K562 (cell line): ENCODE data around the gene LINGO3. TPM values are rescaled to one million over a fixed set of nuclear protein-coding genes. Genes with fewer than 3 reads are reported as not detected.

Source experiments
- CEBPG ChIP-seq, 3 experiments: fragments of 200-800 bp in 1 of 3; sonication (Bioruptor generic) in 1 of 3; sonication (generic) in 1 of 3; formaldehyde crosslinking in 1 of 3; IDR thresholded peaks in 2 of 3; conservative IDR thresholded peaks in 1 of 3; 2 replicates each; pipeline versions ENCODE4 v1.6.1 to v1.8.0; 2016 to 2022; ENCODE audit warnings: missing compliant biosample characterization in 2 of 3, missing genetic modification characterization in 2 of 3, mild to moderate bottlenecking in 1 of 3, missing genetic modification reagents in 1 of 3
- DNMT1 ChIP-seq: fragments of 450-650 bp; IDR thresholded peaks from 2 replicates; pipeline ENCODE4 v1.6.1; 2016; ENCODE audit warnings: antibody characterized with exemption, mild to moderate bottlenecking
- HOXB6 ChIP-seq: fragments of 250-450 bp; sonication (Bioruptor Pico); IDR thresholded peaks from 2 replicates; pipeline ENCODE4 v1.5.1; 2022; ENCODE audit warnings: mild to moderate bottlenecking, borderline replicate concordance
- RAD51 ChIP-seq: fragments of 450-650 bp; IDR thresholded peaks from 2 replicates; pipeline ENCODE4 v1.7.1; 2016; ENCODE audit warnings: low read depth, mild to moderate bottlenecking, borderline replicate concordance
- ZBTB11 ChIP-seq, 3 experiments: fragments of 200-800 bp in 1 of 3; fragments of 250-450 bp in 1 of 3; fragments of 450-650 bp in 1 of 3; sonication (Bioruptor Pico) in 1 of 3; sonication (Bioruptor generic) in 1 of 3; formaldehyde crosslinking in 1 of 3; IDR thresholded peaks; 2 replicates each; pipeline versions ENCODE4 v1.6.1 to v1.8.0; 2016 to 2022; ENCODE audit warnings: mild to moderate bottlenecking in 2 of 3, missing genetic modification characterization in 2 of 3, missing compliant biosample characterization in 1 of 3, moderate library complexity in 1 of 3
- ZBTB7A ChIP-seq: IDR thresholded peaks from 2 replicates; pipeline ENCODE4 v1.6.1; 2011; ENCODE audit warnings: low read depth, mild to moderate bottlenecking, low read length, moderate library complexity, borderline replicate concordance; ENCODE audit not compliant: control insufficient read depth
- ZNF263 ChIP-seq: sonication (generic); formaldehyde crosslinking; IDR thresholded peaks from 2 replicates; pipeline ENCODE4 v1.8.0; 2022; ENCODE audit warnings: mild to moderate bottlenecking, missing genetic modification reagents, borderline replicate concordance
- polyA plus RNA-seq, 8 experiments: library from polyadenylated mRNA; depleted of rRNA in 4 of 8; stranded (reverse) in 5 of 8; unstranded in 3 of 8; fragments of >200 nt; fragmentation: Nextera tagmentation in 2 of 8; fragmentation: Illumina TruSeq in 1 of 8; extraction: Ambion mirVana in 2 of 8; extraction: Trizol in 1 of 8; gene quantifications; 2 replicates each; pipeline versions ENCODE4 v1.2.1 to v1.2.3, GENCODE V29; 2011 to 2014; ENCODE audit warnings: inconsistent platforms in 1 of 8, missing spikeins in 1 of 8
- total RNA-seq, 7 experiments: library from RNA; depleted of rRNA in 6 of 7; stranded (reverse); fragments of >200 nt in 6 of 7; fragmentation: Illumina TruSeq in 2 of 7; extraction: Trizol in 2 of 7; gene quantifications; 2 replicates each; pipeline versions ENCODE4 v1.2.1 to v1.2.3, GENCODE V29; 2011 to 2021; ENCODE audit warnings: low replicate concordance in 1 of 7
- TF ChIP-seq, protein P1 (sequence below), 2 experiments: fragments of 450-650 bp in 1 of 2; sonication (generic) in 1 of 2; formaldehyde crosslinking in 1 of 2; IDR thresholded peaks; 2 replicates each; pipeline versions ENCODE4 v1.7.1 to v1.9.0; 2016 to 2022; ENCODE audit warnings: inconsistent platforms in 1 of 2, mild to moderate bottlenecking in 1 of 2, missing genetic modification reagents in 1 of 2
- TF ChIP-seq, protein P2 (sequence below): sonication (generic); formaldehyde crosslinking; IDR thresholded peaks from 2 replicates; pipeline ENCODE4 v1.8.0; 2023; ENCODE audit warnings: mild to moderate bottlenecking, missing genetic modification reagents

LINGO3 gene
- total and polyA plus RNA-seq, 9 of the 15 experiments (the other 6 are each of a cell fraction or from before 2014, with no cell fraction given): 0.03 to 0.05 (median 0.03) TPM; not detected in 6

DNA sequence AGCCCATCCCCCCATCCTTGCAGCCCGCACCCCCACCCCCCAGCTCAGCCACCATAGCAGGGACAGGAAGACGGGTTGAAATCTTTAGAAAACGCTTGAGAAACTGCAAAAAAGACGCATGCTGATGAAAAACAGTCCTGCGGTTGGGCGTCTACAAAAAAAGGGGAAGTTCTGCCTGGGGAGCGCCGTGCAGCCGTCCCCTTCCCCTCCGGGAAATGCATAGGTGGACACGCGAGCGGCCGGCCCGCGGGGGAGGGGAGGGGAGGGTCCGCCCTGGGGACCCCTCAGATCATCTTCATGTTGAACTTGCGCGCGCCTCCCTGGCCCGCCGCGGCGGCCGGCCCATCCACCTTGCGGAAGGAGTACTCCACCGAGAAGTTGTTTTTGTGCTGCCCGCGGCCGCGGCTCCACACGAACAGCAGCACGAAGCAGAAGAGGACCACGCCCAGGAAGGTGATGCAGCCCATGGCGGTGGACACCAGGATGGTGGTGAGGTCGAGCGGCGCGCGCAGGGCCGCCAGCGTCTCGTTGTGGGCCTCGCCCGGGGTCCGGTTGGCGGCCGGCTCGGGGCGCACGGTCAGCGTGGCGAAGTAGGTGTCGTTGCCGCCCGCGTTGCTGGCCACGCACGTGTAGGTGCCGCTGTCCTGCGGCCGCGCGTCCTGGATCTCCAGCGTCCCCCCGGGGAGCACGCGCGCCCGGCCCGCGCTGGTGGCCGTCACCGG is 18.1 kb downstream of the LINGO3 start (continued):
- TF ChIP-seq HOXB6 (CRISPR knock-in tag): no peak
- 0 out of 2 replicates have a peak, but pooled peaks have one; percentile 39 for TF ChIP-seq CEBPG (CRISPR knock-in tag; IDR thresholded peaks at IDR 0.05)
- no peak for TF ChIP-seq CEBPG (tag; conservative IDR thresholded peaks at IDR 0.05 in 1 of 2, IDR thresholded peaks at IDR 0.05 in 1 of 2)
- TF ChIP-seq RAD51: no peak
- TF ChIP-seq ZBTB11 (CRISPR knock-in tag; IDR thresholded peaks at IDR 0.05): peak in 1 of 3 experiments; percentile 92; a peak in 2 of 6 replicates
- TF ChIP-seq ZNF263 (CRISPR knock-in tag): peak; percentile 49
- peak; percentile 94 for TF ChIP-seq ZBTB7A
- TF ChIP-seq, protein P1, sequence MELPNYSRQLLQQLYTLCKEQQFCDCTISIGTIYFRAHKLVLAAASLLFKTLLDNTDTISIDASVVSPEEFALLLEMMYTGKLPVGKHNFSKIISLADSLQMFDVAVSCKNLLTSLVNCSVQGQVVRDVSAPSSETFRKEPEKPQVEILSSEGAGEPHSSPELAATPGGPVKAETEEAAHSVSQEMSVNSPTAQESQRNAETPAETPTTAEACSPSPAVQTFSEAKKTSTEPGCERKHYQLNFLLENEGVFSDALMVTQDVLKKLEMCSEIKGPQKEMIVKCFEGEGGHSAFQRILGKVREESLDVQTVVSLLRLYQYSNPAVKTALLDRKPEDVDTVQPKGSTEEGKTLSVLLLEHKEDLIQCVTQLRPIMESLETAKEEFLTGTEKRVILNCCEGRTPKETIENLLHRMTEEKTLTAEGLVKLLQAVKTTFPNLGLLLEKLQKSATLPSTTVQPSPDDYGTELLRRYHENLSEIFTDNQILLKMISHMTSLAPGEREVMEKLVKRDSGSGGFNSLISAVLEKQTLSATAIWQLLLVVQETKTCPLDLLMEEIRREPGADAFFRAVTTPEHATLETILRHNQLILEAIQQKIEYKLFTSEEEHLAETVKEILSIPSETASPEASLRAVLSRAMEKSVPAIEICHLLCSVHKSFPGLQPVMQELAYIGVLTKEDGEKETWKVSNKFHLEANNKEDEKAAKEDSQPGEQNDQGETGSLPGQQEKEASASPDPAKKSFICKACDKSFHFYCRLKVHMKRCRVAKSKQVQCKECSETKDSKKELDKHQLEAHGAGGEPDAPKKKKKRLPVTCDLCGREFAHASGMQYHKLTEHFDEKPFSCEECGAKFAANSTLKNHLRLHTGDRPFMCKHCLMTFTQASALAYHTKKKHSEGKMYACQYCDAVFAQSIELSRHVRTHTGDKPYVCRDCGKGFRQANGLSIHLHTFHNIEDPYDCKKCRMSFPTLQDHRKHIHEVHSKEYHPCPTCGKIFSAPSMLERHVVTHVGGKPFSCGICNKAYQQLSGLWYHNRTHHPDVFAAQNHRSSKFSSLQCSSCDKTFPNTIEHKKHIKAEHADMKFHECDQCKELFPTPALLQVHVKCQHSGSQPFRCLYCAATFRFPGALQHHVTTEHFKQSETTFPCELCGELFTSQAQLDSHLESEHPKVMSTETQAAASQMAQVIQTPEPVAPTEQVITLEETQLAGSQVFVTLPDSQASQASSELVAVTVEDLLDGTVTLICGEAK (IDR thresholded peaks at IDR 0.05): peak; percentile 75
- TF ChIP-seq, protein P1 (CRISPR knock-in tag; IDR thresholded peaks at IDR 0.05): no peak
- no peak for TF ChIP-seq DNMT1
- TF ChIP-seq, protein P2, sequence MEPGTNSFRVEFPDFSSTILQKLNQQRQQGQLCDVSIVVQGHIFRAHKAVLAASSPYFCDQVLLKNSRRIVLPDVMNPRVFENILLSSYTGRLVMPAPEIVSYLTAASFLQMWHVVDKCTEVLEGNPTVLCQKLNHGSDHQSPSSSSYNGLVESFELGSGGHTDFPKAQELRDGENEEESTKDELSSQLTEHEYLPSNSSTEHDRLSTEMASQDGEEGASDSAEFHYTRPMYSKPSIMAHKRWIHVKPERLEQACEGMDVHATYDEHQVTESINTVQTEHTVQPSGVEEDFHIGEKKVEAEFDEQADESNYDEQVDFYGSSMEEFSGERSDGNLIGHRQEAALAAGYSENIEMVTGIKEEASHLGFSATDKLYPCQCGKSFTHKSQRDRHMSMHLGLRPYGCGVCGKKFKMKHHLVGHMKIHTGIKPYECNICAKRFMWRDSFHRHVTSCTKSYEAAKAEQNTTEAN (CRISPR knock-in tag): no peak
